Measurements from ENCODE around the gene LAMTOR2.
"Not testable (repeated sequence)": the region's sequence is repeated elsewhere in the genome, so short reads cannot be mapped to it uniquely, and the experiment has no call there.

Gene LAMTOR2

DNA sequence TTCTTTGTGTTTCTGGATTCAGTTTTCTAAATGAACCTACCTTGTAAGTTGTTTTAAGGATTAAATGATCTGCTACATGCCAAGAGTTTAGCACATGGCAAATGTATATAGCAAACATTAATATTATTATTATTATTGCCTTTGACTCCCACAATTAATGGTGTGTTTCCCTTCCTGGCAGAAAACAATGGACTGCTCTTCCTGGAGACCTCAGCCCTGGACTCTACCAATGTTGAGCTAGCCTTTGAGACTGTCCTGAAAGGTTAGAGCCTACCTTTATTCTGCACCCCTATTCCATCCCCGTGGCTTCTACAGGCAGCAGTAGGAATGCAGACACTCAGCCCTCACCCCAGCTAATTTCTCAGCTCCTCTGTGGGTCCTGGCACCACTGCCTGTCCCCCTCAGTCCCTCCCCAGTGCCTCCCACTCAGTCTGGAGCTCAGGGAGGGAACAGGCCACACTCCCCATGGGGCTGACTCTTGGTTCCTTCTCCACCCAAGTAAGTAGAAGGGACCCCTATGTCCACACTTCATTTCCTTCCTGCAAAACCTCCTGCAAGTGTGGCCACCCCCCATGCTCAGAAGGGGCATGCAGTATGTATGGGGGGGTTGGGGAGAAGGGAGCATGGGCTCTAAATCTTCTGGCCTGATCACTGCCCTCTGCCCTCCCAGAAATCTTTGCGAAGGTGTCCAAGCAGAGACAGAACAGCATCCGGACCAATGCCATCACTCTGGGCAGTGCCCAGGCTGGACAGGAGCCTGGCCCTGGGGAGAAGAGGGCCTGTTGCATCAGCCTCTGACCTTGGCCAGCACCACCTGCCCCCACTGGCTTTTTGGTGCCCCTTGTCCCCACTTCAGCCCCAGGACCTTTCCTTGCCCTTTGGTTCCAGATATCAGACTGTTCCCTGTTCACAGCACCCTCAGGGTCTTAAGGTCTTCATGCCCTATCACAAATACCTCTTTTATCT lies 15.2 kb downstream of the LAMTOR2 start:
- Histone ChIP-seq H3K4me1 (ENCODE audit: low read length) (peaks cover 8% of the 10 kb centered on the region; the same call in 1 of the 2 replicates), H2AFZ (ENCODE audit: low read length) (no peak overlapping the region), H4K20me1 (ENCODE audit: insufficient read depth, low read length) (no peaks in the 10 kb centered on the region), H3K27ac (ENCODE audit: low read length) (no peak overlapping the region), H3K9me2 (replicated peaks; ENCODE audit: insufficient read depth, low read length) (no peaks in the 10 kb centered on the region), H3K79me2 (ENCODE audit: low read length) (no peaks in the 10 kb centered on the region), H3K4me2 (ENCODE audit: low read depth, low read length) (no peak overlapping the region), H3K4me3 (ENCODE audit: low read length) (no peak overlapping the region), H3K36me3 (replicated peaks; ENCODE audit: insufficient read depth, low read length) (no peaks in the 10 kb centered on the region), H3K9ac (ENCODE audit: low read length) (no peak overlapping the region), H3F3A (ENCODE audit: insufficient read depth, low read length) (no peaks in the 10 kb centered on the region), H3K27me3 (replicated peaks; ENCODE audit: insufficient read depth, low read length) (no peaks in the 10 kb centered on the region), H3K9me3 (replicated peaks; ENCODE audit: insufficient read depth, low read length) (no peaks in the 10 kb centered on the region)
- TF ChIP-seq, protein P1, sequence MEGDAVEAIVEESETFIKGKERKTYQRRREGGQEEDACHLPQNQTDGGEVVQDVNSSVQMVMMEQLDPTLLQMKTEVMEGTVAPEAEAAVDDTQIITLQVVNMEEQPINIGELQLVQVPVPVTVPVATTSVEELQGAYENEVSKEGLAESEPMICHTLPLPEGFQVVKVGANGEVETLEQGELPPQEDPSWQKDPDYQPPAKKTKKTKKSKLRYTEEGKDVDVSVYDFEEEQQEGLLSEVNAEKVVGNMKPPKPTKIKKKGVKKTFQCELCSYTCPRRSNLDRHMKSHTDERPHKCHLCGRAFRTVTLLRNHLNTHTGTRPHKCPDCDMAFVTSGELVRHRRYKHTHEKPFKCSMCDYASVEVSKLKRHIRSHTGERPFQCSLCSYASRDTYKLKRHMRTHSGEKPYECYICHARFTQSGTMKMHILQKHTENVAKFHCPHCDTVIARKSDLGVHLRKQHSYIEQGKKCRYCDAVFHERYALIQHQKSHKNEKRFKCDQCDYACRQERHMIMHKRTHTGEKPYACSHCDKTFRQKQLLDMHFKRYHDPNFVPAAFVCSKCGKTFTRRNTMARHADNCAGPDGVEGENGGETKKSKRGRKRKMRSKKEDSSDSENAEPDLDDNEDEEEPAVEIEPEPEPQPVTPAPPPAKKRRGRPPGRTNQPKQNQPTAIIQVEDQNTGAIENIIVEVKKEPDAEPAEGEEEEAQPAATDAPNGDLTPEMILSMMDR (IDR thresholded peaks at IDR 0.05; ENCODE audit: low read length) = no peak
- no peak for TF ChIP-seq EZH2 (optimal IDR thresholded peaks at IDR 0.05; ENCODE audit: low read depth, low read length)
- no peak for TF ChIP-seq EZH2phosphoT487 (IDR thresholded peaks at IDR 0.05; ENCODE audit: low read length)
- no peak for DNase-seq

DNA sequence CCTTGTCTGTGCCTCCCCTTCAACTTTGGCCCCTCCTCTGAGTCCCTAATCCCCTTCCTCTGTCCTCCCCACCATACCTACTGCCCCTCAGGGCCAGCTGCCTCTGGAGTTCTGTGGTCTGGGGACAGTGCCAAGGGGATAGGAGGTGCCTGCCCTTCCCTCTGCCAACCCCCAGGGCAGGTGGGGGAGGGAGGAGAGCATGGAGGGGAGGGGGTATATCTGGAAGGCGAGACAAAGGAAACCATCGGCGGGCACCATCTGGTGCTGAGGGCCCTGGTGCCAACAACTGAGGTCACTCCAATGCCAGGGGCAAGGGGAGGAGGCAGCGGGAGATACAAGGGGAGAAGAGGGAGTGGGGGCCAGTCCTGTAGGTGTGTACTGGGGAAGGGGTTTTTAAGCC lies 16.0 kb downstream of the LAMTOR2 start:
- DNase-seq = no peak
- Histone ChIP-seq H3K4me1 (ENCODE audit: low read length) (peaks cover 8% of the 10 kb centered on the region; the same call in 1 of the 2 replicates), H3K27ac (ENCODE audit: low read length) (no peak overlapping the region)

DNA sequence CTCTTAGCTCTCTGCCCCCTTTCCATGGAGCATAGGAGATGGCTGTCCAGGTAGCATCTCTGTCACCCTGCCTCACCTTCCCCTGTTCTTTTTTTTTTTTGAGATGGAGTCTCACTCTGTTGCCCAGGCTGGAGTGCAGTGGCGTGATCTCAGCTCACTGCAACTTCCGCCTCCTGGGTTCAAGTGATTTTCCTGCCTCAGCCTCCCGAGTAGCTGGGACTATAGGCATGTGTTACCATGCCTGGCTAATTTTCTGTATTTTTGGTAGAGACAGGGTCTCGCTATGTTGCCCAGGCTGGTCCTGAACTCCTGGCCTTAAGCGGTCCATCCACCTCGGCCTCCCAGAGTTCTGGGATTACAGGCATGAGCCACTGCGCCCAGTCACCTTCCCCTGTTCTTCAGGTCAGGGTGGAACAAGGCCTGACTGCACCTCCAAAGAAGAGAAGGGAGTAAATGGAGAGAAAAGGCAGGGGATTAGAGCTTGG lies 16.8 kb downstream of the LAMTOR2 start:
- not testable (repeated sequence) for DNase-seq; H3F3A ChIP-seq (ENCODE audit: insufficient read depth, low read length); H3K9me3 ChIP-seq (replicated peaks; ENCODE audit: insufficient read depth, low read length); H3K9ac ChIP-seq (ENCODE audit: low read length); H3K27ac ChIP-seq (ENCODE audit: low read length); H3K79me2 ChIP-seq (ENCODE audit: low read length); H4K20me1 ChIP-seq (ENCODE audit: insufficient read depth, low read length); H3K9me2 ChIP-seq (replicated peaks; ENCODE audit: insufficient read depth, low read length); H2AFZ ChIP-seq (ENCODE audit: low read length); H3K4me1 ChIP-seq (ENCODE audit: low read length); H3K27me3 ChIP-seq (replicated peaks; ENCODE audit: insufficient read depth, low read length); H3K4me3 ChIP-seq (ENCODE audit: low read length); H3K36me3 ChIP-seq (replicated peaks; ENCODE audit: insufficient read depth, low read length); H3K4me2 ChIP-seq (ENCODE audit: low read depth, low read length)

More for the DNA sequence above, 16.0 kb downstream of the LAMTOR2 start:
- Histone ChIP-seq H3K9ac (ENCODE audit: low read length) (no peak overlapping the region), H3K36me3 (replicated peaks; ENCODE audit: insufficient read depth, low read length) (no peaks in the 10 kb centered on the region), H3K9me3 (replicated peaks; ENCODE audit: insufficient read depth, low read length) (no peaks in the 10 kb centered on the region), H3K27me3 (replicated peaks; ENCODE audit: insufficient read depth, low read length) (0 out of 2 replicates have a peak, but pooled peaks cover 6% of the 10 kb centered on the region), H3K4me3 (ENCODE audit: low read length) (no peak overlapping the region), H3F3A (ENCODE audit: insufficient read depth, low read length) (no peaks in the 10 kb centered on the region), H4K20me1 (ENCODE audit: insufficient read depth, low read length) (no peaks in the 10 kb centered on the region), H3K79me2 (ENCODE audit: low read length) (no peaks in the 10 kb centered on the region), H2AFZ (ENCODE audit: low read length) (no peak overlapping the region), H3K9me2 (replicated peaks; ENCODE audit: insufficient read depth, low read length) (no peaks in the 10 kb centered on the region), H3K4me2 (ENCODE audit: low read depth, low read length) (no peak overlapping the region)
- TF ChIP-seq EZH2 (optimal IDR thresholded peaks at IDR 0.05; ENCODE audit: low read depth, low read length) (no peak), EZH2phosphoT487 (IDR thresholded peaks at IDR 0.05; ENCODE audit: low read length) (no peak)
- TF ChIP-seq, protein P1 (IDR thresholded peaks at IDR 0.05; ENCODE audit: low read length) = no peak

DNA sequence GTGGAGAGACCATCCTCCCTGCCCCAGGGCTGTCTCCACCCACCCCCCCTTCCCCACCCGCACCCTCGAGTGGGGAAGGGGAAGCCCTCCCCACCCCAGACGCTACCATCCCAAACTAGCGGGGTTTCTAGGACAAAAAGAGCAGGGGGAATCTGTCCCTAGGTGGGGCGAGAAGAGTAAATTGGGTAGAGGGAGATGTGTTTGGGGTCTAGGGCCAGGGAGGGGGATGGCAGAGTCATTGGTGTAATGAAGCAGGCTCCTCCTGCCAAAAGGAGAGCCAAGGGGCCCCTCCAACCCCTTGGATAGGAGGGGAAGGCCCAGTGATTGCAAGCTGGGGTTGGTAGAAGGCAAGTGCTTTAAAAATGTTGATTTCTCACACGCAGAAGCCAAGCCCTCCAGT lies 17.7 kb downstream of the LAMTOR2 start:
- Histone ChIP-seq H3K9me2 (replicated peaks; ENCODE audit: insufficient read depth, low read length) (no peaks in the 10 kb centered on the region), H3K79me2 (ENCODE audit: low read length) (no peaks in the 10 kb centered on the region), H2AFZ (ENCODE audit: low read length) (no peak overlapping the region), H3F3A (ENCODE audit: insufficient read depth, low read length) (no peaks in the 10 kb centered on the region), H3K9ac (ENCODE audit: low read length) (no peak overlapping the region), H3K27me3 (replicated peaks; ENCODE audit: insufficient read depth, low read length) (0 out of 2 replicates have a peak, but pooled peaks cover 6% of the 10 kb centered on the region), H4K20me1 (ENCODE audit: insufficient read depth, low read length) (no peaks in the 10 kb centered on the region), H3K36me3 (replicated peaks; ENCODE audit: insufficient read depth, low read length) (no peaks in the 10 kb centered on the region), H3K4me1 (ENCODE audit: low read length) (no peaks in the 10 kb centered on the region), H3K27ac (ENCODE audit: low read length) (no peak overlapping the region), H3K9me3 (replicated peaks; ENCODE audit: insufficient read depth, low read length) (no peaks in the 10 kb centered on the region), H3K4me2 (ENCODE audit: low read depth, low read length) (no peak overlapping the region), H3K4me3 (ENCODE audit: low read length) (no peak overlapping the region)
- TF ChIP-seq, protein P1 (IDR thresholded peaks at IDR 0.05; ENCODE audit: low read length) = no peak
- TF ChIP-seq EZH2phosphoT487 (IDR thresholded peaks at IDR 0.05; ENCODE audit: low read length) (no peak), EZH2 (optimal IDR thresholded peaks at IDR 0.05; ENCODE audit: low read depth, low read length) (no peak)
- no peak for DNase-seq
